Renal cortical epithelial cell (primary cell): ENCODE data around the gene EPHA6. TPM values are rescaled to one million over a fixed set of nuclear protein-coding genes. Genes with fewer than 3 reads are reported as not detected.
"Not testable (repeated sequence)": the region's sequence is repeated elsewhere in the genome, so short reads cannot be mapped to it uniquely, and the experiment has no call there.

ENCODE experiments used
- DNase-seq: peaks from one replicate; pipeline ENCODE4 v3.0.0-alpha.2; 2011; ENCODE audit warnings: low read depth
- total RNA-seq: library from RNA; depleted of rRNA; stranded (reverse); fragments of >200 nt; gene quantifications from 2 replicates; pipeline ENCODE4 v1.2.3, GENCODE V29; 2014

Gene EPHA6
- total RNA-seq, 1 donor from 2014 or later, result 0.30 TPM

DNA sequence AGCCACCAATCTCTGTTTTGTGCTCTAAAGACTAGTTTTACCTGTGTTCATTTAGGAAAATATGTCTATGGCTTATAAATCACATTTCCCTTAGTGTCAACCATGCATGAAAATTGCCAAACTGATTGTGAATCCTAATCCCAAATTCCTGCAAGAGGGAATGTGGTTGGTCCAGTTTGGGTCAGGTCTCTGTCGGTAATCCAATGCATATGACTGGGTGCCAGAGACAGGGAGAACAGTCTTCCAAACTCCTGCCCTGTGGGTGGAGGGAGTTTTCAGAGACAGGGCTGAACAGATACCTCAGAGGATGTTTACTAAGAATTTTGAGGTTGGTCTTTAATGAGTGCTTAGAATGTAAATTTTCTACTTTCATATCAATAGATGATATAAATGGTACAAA is 649.6 kb downstream of the EPHA6 start:
- no peak for DNase-seq

GRCh38 chr3:97470481-97470880 is 656.1 kb downstream of the EPHA6 start:
- no peak for DNase-seq

DNA sequence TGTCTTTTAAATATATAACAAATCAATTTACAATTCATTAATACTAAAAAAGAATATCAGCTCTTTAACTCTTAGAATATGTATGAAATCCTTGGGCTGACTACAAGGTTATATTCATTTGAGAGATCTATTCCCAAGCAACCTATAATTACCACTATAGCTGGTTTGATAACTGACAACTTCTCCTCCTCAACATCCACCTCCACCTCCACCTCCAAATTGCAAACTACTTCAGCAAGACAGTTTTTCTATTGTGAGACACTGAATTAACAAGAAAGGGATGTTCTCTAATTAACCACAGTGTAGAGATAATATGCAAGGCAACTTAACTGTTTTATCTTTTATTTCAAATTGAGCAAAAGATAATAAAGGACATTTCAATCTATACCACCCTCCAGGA is 665.3 kb downstream of the EPHA6 start:
- no peak for DNase-seq

DNA sequence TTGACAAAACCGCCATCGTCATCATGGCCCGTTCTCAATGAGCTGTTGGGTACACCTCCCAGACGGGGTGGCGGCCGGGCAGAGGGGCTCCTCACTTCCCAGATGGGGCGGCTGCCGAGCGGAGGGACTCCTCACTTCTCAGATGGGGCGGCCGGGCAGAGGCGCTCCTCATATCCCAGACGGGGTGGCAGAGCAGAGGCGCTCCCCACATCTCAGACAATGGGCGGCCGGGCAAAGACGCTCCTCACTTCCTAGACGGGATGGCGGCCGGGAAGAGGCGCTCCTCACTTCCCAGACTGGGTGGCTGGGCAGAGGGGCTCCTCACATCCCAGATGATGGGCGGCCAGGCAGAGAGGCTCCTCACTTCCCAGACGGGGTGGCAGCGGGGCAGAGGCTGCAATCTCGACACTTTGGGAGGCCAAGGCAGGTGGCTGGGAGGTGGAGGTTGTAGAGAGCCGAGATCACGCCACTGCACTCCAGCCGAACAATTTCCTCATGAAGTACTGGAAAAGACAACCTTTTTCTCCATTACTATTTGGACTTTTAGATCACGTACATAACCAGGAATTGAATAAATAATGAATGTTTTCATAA is 666.4 kb downstream of the EPHA6 start:
- not testable (repeated sequence) for DNase-seq

DNA sequence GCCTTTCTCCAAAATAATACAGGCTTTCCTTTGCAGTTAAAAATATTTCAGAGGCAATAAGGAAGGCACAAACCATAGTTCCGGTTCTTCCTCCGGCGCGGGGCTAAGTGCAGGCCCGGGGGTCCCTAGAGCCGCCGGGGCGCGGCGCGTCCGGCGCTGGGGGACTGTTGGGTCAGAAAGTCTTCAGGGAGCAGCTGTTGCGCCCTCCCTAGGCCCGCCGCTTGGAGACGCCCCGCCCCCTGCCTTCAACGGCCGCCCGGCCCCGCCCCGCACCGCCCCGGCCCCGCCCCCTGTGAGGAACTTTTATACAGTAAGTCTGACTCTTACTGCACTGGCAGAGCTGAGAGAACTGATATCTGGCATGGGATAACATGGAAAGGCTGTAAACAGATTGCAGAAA is 667.0 kb downstream of the EPHA6 start:
- no peak for DNase-seq

DNA sequence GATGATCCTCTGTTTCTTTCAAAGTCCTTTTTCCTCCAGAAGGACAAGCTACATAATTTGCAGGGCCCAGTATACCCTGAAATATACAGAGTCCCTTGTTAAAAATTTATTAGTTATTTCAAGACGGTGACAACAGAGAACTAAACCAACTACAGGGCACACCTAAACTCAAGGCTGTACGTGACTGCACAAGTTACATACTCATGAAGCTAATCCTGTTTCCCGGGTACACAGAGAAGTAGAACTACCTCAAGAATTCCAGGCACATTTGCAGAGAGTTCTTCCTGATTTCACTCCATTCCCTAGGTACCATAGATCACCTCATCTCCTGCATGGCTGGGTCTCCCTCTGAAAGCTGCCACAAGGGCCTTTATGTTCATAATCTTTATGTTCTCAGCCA is 670.8 kb downstream of the EPHA6 start:
- DNase-seq, result no peak

GRCh38 chr3:97487587-97487986 is 673.2 kb downstream of the EPHA6 start:
- DNase-seq, result no peak

GRCh38 chr3:97488741-97489140 is 674.3 kb downstream of the EPHA6 start:
- DNase-seq, result no peak

- DNase-seq, result no peak
Measured at GRCh38 chr3:97495896-97496295, 681.5 kb downstream of the EPHA6 start.

- no peak for DNase-seq
Measured at GRCh38 chr3:97497138-97497537, 682.7 kb downstream of the EPHA6 start.

DNA sequence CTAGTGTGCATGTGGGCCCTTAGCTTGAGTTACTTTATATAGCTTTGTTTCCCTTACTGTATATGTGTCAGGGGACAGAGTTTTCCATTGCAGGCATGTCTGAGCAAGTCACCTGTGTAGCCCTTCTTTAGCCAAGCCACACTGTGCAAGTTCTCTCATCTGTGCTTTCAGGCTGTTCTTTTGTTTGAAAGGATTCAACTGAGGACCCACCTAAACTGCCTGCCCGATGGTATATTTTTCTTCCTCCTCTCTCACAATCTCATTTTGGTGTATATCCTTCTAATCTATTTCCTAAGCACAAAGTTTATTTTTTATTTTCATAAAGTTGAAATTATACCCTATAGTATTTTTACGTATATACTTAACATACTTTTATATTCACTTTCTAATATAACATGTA is 690.1 kb downstream of the EPHA6 start:
- DNase-seq, result no peak

DNA sequence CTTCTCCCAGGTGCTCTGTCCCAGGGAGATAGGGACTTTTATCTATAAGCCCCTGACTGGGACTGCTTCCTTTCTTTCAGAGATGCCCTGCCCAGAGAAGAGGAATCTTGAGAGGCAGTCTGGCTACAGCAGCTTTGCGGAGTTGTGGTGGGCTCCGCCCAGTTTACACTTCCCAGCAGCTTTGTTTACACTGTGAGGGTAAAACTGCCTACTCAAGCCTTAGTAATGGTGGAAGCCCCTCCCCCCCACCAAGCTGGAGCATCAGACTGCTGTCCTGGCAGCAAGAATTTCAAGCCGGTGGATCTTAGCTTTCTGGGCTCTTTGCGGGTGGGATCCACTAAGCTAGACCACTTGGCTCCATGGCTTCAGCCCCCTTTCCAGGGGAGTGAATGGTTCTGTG is 696.4 kb downstream of the EPHA6 start:
- DNase-seq, result no peak

DNA sequence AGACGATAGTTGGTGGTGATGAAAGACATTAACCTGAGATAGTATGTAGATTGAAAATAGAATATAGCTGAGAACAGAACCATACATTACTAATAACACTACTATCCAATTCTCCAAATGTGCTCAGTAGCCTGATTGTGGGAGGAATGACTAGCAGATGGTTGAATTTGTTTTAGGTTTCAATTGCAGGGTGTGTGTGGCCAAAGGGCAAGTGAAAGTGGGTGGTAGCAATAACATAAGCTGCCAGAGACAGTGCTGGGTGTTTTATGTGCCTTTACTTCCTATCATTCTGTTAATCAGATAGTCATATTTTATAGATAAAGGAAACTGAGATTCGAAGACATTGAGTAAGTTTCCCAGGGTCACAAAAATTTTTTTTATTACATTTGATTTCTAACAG is 700.7 kb downstream of the EPHA6 start:
- DNase-seq, result no peak

DNA sequence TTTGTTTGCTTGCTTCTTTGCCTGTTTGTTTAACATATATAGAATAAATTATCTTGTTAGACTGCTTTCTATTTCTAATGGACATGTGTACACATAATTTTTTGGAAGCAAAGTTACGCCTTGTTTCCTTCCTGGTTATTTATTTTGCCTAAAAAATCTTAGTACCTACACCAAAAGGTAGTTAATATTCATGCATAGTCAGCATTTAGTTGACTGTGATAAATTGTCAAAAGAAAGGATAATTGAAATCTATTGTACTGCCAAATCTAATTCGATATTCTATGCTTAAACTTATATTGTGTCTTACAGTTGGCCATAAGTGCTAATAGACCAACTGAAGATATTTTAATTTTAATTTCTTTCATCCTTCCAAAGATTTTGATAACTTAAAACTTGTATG is 716.3 kb downstream of the EPHA6 start:
- no peak for DNase-seq

GRCh38 chr3:97547573-97547972 is 733.2 kb downstream of the EPHA6 start:
- not testable (repeated sequence) for DNase-seq

- DNase-seq, result no peak
Measured at GRCh38 chr3:97550408-97550807, 736.0 kb downstream of the EPHA6 start.

DNA sequence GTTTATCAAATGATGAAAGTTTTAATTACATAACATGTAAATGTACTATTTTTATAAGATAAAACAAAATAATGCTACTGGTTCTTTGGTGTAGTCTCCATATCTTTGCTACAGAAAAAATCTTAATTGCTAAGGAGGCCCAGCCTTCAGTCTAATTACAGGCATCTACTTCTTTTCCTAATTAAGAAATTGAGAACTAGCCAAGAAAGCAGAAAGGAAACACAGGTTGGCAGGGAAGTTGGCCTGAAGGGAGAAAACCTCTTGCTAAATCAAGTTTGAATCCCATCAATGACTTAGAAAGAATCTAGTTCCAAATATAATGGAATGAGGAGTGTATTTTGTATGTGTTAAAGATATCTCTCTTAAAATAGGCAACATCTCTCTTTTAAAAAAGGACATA is 737.8 kb downstream of the EPHA6 start:
- DNase-seq, result no peak

DNA sequence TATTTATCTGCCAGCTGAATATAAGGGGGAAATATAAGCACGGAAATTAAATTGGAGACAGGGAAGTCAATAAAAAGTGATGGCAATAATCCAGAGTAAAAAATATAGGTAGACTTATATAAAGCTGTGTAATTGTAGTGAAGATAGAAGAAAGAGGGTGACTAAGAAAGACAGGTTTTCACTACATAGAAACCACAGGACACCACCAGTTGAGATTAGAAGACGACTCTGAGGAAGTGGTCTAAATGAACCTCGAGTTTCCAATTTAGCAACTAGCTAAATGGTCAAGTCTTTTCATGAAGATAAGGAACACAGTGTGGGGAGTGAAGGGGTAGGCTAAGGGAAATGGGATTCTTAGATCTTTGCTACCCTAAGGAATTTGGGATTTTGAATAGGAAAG is 761.3 kb downstream of the EPHA6 start:
- no peak for DNase-seq

GRCh38 chr3:97576221-97576620 is 761.8 kb downstream of the EPHA6 start:
- DNase-seq, result no peak

DNA sequence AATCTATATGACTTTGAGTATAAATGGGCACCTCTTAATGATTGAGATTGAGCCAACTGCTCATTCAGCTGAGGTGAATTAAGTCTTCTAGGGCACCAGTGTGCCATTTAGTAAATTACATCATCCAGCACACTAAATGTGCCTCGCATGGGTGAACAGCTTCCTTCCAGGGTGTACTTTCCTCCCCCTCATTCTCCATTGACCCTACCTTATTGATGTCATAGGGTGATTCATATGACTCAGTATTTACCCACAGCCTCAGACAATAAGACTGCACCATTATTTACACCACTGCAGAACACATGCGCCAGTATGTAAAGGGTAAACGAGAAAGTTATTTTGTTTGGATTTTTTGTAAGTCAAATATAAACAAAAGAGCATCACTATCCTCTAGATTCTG is 765.0 kb downstream of the EPHA6 start:
- peak; percentile 98 for DNase-seq

- no peak for DNase-seq
Measured at GRCh38 chr3:97610626-97611025, 796.2 kb downstream of the EPHA6 start.

- DNase-seq, result no peak
Measured at GRCh38 chr3:97612632-97613031, 798.2 kb downstream of the EPHA6 start.

GRCh38 chr3:97613139-97613538 is 798.7 kb downstream of the EPHA6 start:
- DNase-seq, result no peak

GRCh38 chr3:97620514-97620913 is 806.1 kb downstream of the EPHA6 start:
- not testable (repeated sequence) for DNase-seq

DNA sequence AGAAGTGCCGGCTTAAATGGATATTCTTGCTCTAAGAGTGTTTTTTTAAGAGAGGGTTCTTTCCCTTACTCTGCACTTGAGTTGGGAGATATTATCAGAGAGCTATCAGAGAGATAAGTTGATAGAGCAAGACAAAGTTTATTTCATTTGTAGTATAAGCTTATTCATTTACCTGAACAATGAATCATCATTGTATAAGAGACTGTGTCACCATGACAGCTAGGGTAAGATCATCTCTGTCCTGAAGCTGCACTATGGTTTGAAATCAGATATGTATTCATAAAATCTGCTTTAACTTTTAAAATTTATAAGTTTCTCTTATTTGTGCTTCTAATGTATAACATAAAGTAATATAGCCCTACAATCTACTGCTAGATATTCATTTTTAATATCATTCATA is 822.1 kb downstream of the EPHA6 start:
- DNase-seq, result no peak
